GM08714 (cell line): Measurements from ENCODE around the gene SPEN.
"Not testable (repeated sequence)": the region's sequence is repeated elsewhere in the genome, so short reads cannot be mapped to it uniquely, and the experiment has no call there.

Experiments used
- H3K4me3 ChIP-seq: fragments of 200-500 bp; sonication (Bioruptor generic); 2 replicates; pipeline ENCODE4 v1.5.1; 2014; ENCODE audit warnings: mild to moderate bottlenecking, low read length, inconsistent platforms
- ZNF274 ChIP-seq: IDR thresholded peaks from 2 replicates; pipeline ENCODE4 v1.6.1; 2012; ENCODE audit warnings: mild to moderate bottlenecking, low read depth, low read length

The SPEN gene

GRCh38 chr1:15918962-15919715, 71.6 kb downstream of the SPEN start:
- no peak overlapping the region for H3K4me3 ChIP-seq
- no peak for TF ChIP-seq ZNF274

DNA sequence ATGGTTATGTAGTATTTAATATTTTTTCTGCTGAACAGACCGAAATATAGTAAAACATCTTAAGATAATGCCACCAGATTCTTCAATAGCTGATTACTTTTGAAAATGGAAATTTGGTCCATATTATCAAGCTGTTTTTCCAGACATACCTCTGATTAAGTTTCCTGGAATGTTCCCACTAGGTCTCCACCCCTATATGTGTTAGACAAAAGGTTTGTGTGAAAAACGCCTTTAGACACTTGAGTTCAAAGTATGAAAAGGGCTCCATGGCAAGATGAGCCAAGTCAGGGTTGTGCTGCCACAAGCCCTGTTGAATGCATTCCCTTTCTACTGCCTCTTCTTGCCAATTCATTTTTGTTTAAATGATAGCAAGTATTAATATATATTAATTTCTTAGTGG, 75.7 kb downstream of the SPEN start:
- TF ChIP-seq ZNF274 = no peak
- no peak overlapping the region for H3K4me3 ChIP-seq

GRCh38 chr1:15926448-15926847, 78.9 kb downstream of the SPEN start:
- H3K4me3 ChIP-seq = not testable (repeated sequence)

- TF ChIP-seq ZNF274 = no peak
These were observed 81.8 kb downstream of the SPEN start for GRCh38 chr1:15928971-15929965.

DNA sequence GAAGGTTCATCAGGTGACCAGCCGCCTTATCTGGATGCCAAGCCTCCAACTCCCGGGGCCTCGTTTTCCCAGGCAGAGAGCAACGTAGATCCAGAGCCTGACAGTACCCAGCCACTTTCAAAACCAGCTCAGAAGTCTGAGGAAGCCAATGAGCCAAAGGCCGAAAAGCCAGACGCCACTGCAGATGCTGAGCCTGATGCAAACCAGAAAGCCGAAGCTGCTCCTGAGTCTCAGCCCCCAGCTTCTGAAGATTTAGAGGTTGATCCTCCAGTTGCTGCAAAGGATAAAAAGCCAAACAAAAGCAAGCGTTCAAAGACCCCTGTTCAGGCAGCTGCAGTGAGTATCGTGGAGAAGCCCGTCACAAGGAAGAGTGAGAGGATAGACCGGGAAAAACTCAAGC, 83.9 kb downstream of the SPEN start:
- no peak overlapping the region for H3K4me3 ChIP-seq
- no peak for TF ChIP-seq ZNF274

More at GRCh38 chr1:15928971-15929965, 81.8 kb downstream of the SPEN start:
- H3K4me3 ChIP-seq = no peak overlapping the region

- H3K4me3 ChIP-seq = no peak overlapping the region
- TF ChIP-seq ZNF274 = no peak
These were observed 84.4 kb downstream of the SPEN start for GRCh38 chr1:15931884-15932283.

GRCh38 chr1:15932612-15933011, 85.1 kb downstream of the SPEN start:
- TF ChIP-seq ZNF274 = no peak
- H3K4me3 ChIP-seq = no peak overlapping the region

- no peak for TF ChIP-seq ZNF274
- no peak overlapping the region for H3K4me3 ChIP-seq
These were observed 86.2 kb downstream of the SPEN start for GRCh38 chr1:15933684-15934083.

GRCh38 chr1:15934211-15935055, 86.9 kb downstream of the SPEN start:
- TF ChIP-seq ZNF274 = no peak
- no peak overlapping the region for H3K4me3 ChIP-seq

- no peak overlapping the region for H3K4me3 ChIP-seq
- TF ChIP-seq ZNF274 = no peak
These were observed 87.8 kb downstream of the SPEN start for GRCh38 chr1:15935056-15935950.

GRCh38 chr1:15936025-15936424, 88.5 kb downstream of the SPEN start:
- no peak overlapping the region for H3K4me3 ChIP-seq
- TF ChIP-seq ZNF274 = no peak

- no peak overlapping the region for H3K4me3 ChIP-seq
- TF ChIP-seq ZNF274 = no peak
These were observed 89.6 kb downstream of the SPEN start for GRCh38 chr1:15937146-15937545.

DNA sequence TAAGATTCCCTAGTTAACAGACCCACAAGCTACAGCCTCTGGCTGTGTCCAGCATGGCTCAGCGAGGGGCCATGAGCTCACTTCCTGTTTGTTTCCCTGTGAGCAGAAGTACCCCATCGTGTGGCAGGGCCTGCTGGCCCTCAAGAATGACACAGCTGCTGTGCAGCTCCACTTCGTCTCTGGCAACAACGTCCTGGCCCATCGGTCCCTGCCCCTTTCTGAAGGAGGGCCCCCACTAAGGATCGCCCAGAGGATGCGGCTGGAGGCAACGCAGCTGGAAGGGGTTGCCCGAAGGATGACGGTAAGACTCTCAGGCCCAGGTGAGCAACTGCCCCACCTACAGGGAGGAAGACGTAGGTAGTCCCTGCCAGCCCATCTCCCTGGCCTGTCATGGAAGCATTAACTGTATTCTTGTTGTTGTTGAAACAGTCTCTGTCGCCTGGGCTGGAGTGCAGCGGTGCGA, 90.2 kb downstream of the SPEN start:
- no peak for TF ChIP-seq ZNF274

DNA sequence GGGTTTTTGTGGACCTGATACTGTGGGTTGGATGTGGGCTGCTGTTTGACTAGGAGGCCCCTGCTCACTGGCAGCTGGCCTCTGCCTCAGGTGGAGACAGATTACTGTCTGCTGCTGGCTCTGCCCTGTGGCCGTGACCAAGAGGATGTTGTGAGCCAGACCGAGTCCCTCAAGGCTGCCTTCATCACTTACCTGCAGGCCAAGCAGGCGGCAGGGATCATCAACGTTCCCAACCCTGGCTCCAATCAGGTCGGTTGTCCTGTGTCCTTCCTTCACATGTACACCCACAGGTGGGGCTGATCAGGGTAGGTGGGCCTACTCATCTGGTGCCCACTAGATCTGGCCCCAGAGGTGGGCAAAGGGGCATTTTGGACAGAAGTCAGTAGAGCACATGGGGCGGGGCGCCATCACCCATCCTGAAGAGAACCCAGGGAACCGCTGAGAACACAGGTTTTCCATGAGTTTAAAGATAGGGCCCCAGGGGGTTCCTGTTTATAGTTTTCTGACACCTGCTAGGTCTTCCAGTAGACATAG, 91.2 kb downstream of the SPEN start:
- TF ChIP-seq ZNF274 = no peak

More for the DNA sequence above, 90.2 kb downstream of the SPEN start:
- H3K4me3 ChIP-seq = no peak overlapping the region

More for the DNA sequence above, 91.2 kb downstream of the SPEN start:
- no peak overlapping the region for H3K4me3 ChIP-seq
